Neutrophil (primary cell): ENCODE results near the gene FOXL1.

Source experiments
- H3K27ac ChIP-seq: fragments of 200-600 bp; sonication (generic); 2 replicates; pipeline ENCODE4 v1.5.1; 2016; ENCODE audit warnings: mild to moderate bottlenecking, moderate library complexity
- H3K27me3 ChIP-seq: fragments of 200-600 bp; sonication (generic); 2 replicates; pipeline ENCODE4 v1.6.0; 2016; ENCODE audit warnings: mild to moderate bottlenecking
- H3K36me3 ChIP-seq: fragments of 200-600 bp; sonication (generic); 2 replicates; pipeline ENCODE4 v1.5.1; 2017
- H3K4me1 ChIP-seq, 2 experiments: fragments of 200-600 bp in 1 of 2; sonication (generic) in 1 of 2; 1 replicate in 1 of 2; 2 replicates in 1 of 2; pipeline versions ENCODE4 v1.5.1 to v1.6.1; 2013 to 2016; ENCODE audit warnings: low read depth in 1 of 2, low read length in 1 of 2, mild to moderate bottlenecking in 1 of 2, moderate library complexity in 1 of 2; ENCODE audit not compliant: control insufficient read depth in 1 of 2, insufficient read depth in 1 of 2
- H3K4me3 ChIP-seq, 2 experiments: fragments of 200-600 bp in 1 of 2; sonication (generic) in 1 of 2; 1 replicate in 1 of 2; 2 replicates in 1 of 2; pipeline ENCODE4 v1.5.1; 2013 to 2016; ENCODE audit warnings: low read depth in 1 of 2, low read length in 1 of 2, mild to moderate bottlenecking in 1 of 2, moderate library complexity in 1 of 2
- H3K9me3 ChIP-seq: fragments of 200-600 bp; sonication (generic); 2 replicates; pipeline ENCODE4 v1.5.1; 2016
- CTCF ChIP-seq: fragments of 200-600 bp; sonication (generic); IDR thresholded peaks from 2 replicates; pipeline ENCODE4 v1.5.1; 2016; ENCODE audit warnings: antibody characterized with exemption

The FOXL1 gene

DNA sequence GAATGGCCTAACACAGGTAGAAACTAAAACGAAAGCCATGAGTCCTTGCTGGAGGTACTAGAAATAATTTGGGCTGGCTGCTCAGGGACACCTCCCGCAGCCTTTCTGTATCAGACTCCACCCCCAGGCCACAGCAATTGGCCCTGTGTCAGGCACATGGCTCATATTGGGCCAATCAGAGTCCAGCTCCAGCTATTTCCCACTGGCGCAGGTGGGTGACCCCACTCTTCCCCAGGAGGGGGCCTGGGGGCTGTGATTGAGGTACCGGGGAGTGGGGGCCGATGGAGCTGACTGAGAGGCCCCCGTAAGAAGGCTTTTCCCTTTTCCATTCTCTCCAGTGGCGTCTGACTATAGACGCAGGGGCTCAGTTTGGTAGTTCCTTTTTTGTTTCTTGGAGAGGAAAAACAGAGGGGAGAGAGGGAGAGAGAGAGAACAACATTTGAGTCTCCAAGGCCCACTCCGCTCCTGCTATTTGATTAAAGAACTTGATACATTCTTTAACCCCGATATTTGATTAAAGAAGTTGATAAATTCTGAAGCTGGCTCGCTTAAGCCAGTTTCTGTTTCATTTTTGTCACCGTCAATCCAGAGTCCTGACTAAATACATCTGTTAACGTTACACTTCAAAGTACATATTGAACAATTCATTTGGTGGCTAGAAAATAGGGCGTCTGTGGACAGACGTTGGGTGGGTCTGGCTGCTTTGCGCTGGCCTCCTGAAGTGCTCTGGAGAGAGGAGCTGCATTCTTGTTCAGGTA, 26.3 kb downstream of the FOXL1 start:
- no peak for TF ChIP-seq CTCF
- Histone ChIP-seq H3K27ac (no peak overlapping the region), H3K9me3 (no peaks in the 10 kb centered on the region), H3K27me3 (peaks cover 30% of the 10 kb centered on the region), H3K36me3 (no peaks in the 10 kb centered on the region), H3K4me3 (peak overlapping the region; percentile 44 to 46), H3K4me1 (no peaks in the 10 kb centered on the region)

DNA sequence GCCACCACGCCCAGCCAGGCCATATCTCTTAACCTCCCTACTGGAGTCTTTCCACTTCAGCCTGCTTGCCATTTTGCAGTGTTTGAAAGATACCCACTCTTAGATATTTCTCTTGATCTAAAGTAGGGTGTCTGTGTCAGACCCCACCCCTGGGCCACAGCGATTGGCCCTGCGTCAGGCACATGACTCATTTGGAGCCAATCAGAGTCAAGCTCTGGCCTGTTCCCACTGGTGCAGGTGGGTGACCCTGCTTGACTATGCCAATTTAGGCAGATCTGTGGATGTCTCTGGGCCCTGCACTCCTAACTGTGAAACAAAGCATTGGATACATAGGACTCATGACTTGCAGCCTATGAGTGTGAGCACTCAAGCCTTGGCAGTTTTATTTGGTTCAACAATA, 27.6 kb downstream of the FOXL1 start:
- no peaks in the 10 kb centered on the region for H3K4me1 ChIP-seq
- no peak overlapping the region for H3K4me3 ChIP-seq
- H3K27ac ChIP-seq, result no peak overlapping the region
- peaks cover 26% of the 10 kb centered on the region for H3K27me3 ChIP-seq
- no peak for TF ChIP-seq CTCF
- H3K36me3 ChIP-seq, result no peaks in the 10 kb centered on the region
- no peaks in the 10 kb centered on the region for H3K9me3 ChIP-seq

DNA sequence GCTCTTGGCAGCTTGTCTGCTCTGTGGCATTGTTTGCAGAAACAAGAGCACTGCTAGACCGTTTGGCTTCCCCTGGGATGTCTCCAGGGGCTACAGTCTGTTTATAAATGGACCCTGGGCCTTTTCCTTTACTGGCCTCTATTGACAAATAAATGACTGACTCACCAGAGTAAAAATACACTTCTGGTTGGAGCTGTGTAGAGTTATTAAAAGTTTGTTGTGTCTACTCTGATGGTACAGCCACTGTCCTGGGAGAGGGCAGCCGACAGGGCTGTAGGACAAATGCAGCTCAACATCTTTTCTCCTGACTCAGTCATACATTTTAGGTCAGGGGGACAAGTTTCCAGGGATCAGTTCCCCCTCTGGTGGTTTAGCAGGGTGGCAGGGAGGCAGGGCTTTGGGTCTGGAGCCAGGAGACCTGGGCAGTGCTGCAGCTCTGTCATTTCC, 30.0 kb downstream of the FOXL1 start:
- Histone ChIP-seq H3K9me3 (no peaks in the 10 kb centered on the region), H3K4me1 (no peaks in the 10 kb centered on the region), H3K27me3 (peaks cover 35% of the 10 kb centered on the region), H3K27ac (no peak overlapping the region), H3K4me3 (no peak overlapping the region), H3K36me3 (no peaks in the 10 kb centered on the region)
- TF ChIP-seq CTCF, result no peak

- Histone ChIP-seq H3K36me3 (no peaks in the 10 kb centered on the region), H3K27me3 (peaks cover 32% of the 10 kb centered on the region), H3K4me3 (no peak overlapping the region), H3K4me1 (no peaks in the 10 kb centered on the region), H3K9me3 (no peaks in the 10 kb centered on the region), H3K27ac (no peak overlapping the region)
- TF ChIP-seq CTCF, result no peak
Measured at GRCh38 chr16:86609115-86609514, 30.8 kb downstream of the FOXL1 start.

- H3K4me3 ChIP-seq, result no peak overlapping the region
- peaks cover 27% of the 10 kb centered on the region for H3K27me3 ChIP-seq
- no peak for TF ChIP-seq CTCF
- no peak overlapping the region for H3K27ac ChIP-seq
- no peaks in the 10 kb centered on the region for H3K4me1 ChIP-seq
- H3K9me3 ChIP-seq, result no peaks in the 10 kb centered on the region
- H3K36me3 ChIP-seq, result no peaks in the 10 kb centered on the region
Measured at GRCh38 chr16:86609661-86610060, 31.3 kb downstream of the FOXL1 start.
